ENCODE measurements around the gene SLC6A1. TPM values are rescaled to one million over a fixed set of nuclear protein-coding genes. Genes with fewer than 3 reads are reported as not detected.

SLC6A1 gene
- polyA plus RNA-seq (2012; ENCODE audit: insufficient read depth, insufficient read length) = not detected

DNA sequence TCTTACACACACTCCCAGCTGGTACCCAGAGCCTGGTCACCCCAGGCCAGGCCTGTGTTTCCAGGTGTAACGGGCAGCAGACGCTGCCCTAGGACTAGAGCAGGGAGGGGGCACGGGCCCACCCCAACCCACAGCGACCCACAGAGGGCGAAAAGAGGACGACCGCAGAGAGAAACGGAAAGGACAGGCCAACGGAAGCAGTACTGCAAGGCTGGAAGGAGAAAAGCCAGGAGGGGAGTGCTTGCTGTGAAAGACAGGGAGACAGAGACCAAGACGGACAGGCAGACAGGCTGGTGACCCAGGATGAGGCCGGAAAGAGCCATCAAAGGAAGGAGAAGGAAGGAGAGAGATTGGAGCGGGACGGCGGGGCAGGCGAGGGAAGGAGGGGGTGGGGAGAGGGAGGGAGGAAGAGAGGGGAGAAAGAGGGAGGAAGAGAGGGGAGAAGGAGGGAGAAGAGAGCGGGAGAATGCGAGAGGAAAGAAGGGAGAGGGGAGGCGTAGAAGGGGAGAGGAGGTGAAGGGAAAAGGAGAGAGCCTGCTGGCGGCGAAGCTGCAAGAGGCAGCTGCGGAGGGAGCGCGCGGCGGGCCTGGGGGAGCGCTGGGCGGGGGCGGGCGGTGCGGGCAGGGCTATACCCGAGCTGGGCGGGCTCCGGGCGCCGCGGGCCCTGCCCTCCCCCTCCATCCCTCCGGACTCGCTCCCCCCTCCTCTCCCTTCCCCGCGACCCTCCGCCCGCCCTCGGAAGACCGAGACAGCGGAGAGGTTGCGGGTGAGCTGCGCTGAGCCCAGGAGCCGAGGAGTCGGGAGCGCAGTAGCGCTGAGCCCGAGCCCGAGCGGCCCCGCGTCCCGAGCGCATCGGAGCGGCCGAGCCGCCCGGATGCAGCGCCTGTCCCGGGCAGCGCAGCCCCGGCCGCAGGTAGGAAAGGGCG is at the start of gene SLC6A1:
Gene SLC6A1, plus strand, starts transcription at position 732 of the 926 bp plus-strand sequence. CDS start 24,464 bp downstream, outside the sequence.
- DNase-seq (ENCODE audit: low read depth, low spot score) = no peak
- H3K4me3 ChIP-seq (ENCODE audit: low read length) = no peak within 1 kb of the TSS

GRCh38 chr3:10944866-10945265 is 47.7 kb upstream of the SLC6A1 start:
- no peak overlapping the region for H3K4me3 ChIP-seq (ENCODE audit: low read length)
- no peak for DNase-seq (ENCODE audit: low read depth, low spot score)

- DNase-seq (ENCODE audit: low read depth, low spot score) = peak; percentile 16
- H3K4me3 ChIP-seq (ENCODE audit: low read length) = no peak overlapping the region
Measured at GRCh38 chr3:10945683-10946287, 46.8 kb upstream of the SLC6A1 start.

DNA sequence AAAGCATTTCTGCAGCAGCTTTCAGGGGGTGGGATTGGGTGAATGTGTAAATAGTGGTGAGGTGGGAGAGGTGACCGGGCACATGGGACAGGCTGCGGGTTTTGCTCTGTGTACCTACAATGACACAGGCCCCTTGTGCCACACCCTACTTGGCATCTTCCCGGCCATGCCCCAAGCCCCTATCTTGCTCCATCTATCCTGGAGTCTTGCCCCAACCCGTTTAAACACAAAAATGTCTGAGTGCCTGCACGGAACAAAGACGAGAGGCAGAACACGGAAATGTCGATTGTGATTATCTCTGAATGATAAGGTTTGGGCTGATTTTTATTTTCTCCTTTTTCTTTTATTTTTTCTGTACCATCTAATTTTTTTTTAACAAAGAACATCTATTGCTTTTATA is 46.0 kb upstream of the SLC6A1 start:
- no peak overlapping the region for H3K4me3 ChIP-seq (ENCODE audit: low read length)
- no peak for DNase-seq (ENCODE audit: low read depth, low spot score)

DNA sequence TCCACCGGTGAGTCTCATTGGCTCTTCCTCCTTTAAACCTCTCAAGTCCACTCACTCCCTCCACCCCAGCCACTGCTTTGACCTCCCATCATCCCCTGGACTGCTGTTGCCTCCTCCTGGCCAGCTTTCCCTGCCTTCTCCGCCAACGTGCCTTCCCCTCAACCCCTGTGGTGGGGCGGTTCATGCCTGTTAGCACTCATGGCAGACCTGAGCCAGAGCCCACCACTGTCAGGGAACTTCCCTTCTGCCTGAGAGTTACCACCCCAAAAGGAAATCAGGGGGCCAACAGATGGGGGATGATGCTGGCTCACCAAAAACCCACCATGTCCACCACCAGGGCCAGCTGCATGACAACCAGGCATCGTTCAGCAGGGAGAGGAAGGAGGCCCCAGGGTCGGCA is 44.2 kb upstream of the SLC6A1 start:
- H3K4me3 ChIP-seq (ENCODE audit: low read length) = no peak overlapping the region
- no peak for DNase-seq (ENCODE audit: low read depth, low spot score)

- no peak for DNase-seq (ENCODE audit: low read depth, low spot score)
- no peak overlapping the region for H3K4me3 ChIP-seq (ENCODE audit: low read length)
Measured at GRCh38 chr3:10949197-10949596, 43.4 kb upstream of the SLC6A1 start.

DNA sequence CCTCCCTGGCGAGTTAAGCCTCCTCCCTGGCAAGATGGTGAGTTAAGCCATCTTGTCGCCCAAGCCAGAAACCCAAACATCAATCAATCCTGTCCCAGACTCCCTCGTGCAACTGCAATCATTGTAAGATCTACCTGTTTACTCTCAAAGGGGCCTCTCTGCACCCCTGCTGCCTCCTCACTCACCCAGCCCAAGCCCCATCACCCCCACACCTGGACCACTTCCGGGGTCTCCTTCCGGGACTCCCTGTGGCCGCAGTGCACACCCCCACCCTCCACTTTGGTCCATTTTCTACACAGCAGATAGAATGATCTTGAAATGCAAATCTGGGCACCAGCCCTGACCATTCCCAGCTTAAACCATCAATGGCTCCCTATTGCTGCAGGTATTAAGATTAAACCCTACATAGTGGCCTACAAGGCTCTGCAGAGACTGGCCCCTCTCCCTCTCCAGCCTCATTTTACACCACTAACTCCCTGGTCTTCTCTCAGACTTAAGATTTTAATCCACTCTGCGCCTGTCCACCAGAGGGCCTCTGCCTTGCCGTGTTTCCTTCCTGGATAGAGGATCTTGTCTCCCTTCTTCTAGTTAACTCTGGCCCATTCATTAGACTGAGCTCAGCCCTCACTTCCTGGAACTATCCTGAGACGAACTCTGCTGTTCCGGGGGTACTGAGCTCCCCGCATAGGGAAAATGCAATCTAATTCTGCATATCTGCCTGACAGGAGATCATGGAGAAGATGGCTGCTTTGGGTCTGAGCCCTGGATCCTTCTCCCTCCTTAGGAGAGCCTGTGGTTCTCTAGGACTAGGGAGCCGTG is 41.9 kb upstream of the SLC6A1 start:
- no peak overlapping the region for H3K4me3 ChIP-seq (ENCODE audit: low read length)
- DNase-seq (ENCODE audit: low read depth, low spot score) = peak; percentile 28

GRCh38 chr3:10951295-10951926 is 41.1 kb upstream of the SLC6A1 start:
- H3K4me3 ChIP-seq (ENCODE audit: low read length) = no peak overlapping the region
- no peak for DNase-seq (ENCODE audit: low read depth, low spot score)

DNA sequence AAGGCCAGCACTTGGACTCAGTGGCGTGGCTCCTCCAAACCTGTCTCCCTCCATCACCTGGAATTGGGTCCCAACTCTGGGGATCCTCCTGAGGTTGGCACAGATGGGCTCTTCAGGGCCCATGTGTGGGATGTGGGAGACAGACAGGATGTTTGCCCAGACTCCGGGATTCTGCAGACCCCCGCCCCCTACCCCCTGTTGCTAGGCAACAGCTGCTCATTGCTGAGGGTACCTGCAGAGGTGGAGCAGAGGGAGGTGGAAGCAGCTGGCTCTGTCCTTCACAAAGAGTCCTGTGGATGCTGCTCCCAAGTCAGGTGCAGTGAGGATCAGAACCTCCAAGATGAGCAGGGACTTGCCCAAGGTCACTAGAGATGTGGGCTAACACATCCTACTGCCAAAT is 40.0 kb upstream of the SLC6A1 start:
- no peak for DNase-seq (ENCODE audit: low read depth, low spot score)
- H3K4me3 ChIP-seq (ENCODE audit: low read length) = no peak overlapping the region

GRCh38 chr3:10954740-10955139 is 37.8 kb upstream of the SLC6A1 start:
- no peak overlapping the region for H3K4me3 ChIP-seq (ENCODE audit: low read length)
- no peak for DNase-seq (ENCODE audit: low read depth, low spot score)

GRCh38 chr3:10955711-10956453 is 36.7 kb upstream of the SLC6A1 start:
- DNase-seq (ENCODE audit: low read depth, low spot score) = no peak
- H3K4me3 ChIP-seq (ENCODE audit: low read length) = no peak overlapping the region

DNA sequence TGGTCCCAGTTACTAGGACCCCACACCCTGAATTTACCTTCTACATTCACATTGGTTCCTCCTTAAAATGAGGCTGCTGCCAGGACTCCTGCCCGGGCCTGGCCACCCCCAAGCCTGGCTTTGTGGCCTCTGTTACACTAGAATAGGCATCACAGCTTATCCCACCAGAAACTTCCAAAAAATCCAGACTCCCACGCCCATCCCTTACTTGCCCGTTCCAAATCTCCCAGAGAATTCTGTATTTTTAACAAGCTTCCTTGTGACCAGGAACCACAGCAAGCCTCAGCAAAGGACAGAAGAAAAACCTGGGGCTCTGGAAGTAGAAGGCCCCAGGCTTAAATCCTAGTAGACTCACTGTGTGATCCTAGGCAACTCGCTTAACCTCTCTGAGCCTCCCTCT is 36.0 kb upstream of the SLC6A1 start:
- no peak overlapping the region for H3K4me3 ChIP-seq (ENCODE audit: low read length)
- DNase-seq (ENCODE audit: low read depth, low spot score) = no peak

- no peak for DNase-seq (ENCODE audit: low read depth, low spot score)
- no peak overlapping the region for H3K4me3 ChIP-seq (ENCODE audit: low read length)
Measured at GRCh38 chr3:10956986-10957385, 35.6 kb upstream of the SLC6A1 start.

DNA sequence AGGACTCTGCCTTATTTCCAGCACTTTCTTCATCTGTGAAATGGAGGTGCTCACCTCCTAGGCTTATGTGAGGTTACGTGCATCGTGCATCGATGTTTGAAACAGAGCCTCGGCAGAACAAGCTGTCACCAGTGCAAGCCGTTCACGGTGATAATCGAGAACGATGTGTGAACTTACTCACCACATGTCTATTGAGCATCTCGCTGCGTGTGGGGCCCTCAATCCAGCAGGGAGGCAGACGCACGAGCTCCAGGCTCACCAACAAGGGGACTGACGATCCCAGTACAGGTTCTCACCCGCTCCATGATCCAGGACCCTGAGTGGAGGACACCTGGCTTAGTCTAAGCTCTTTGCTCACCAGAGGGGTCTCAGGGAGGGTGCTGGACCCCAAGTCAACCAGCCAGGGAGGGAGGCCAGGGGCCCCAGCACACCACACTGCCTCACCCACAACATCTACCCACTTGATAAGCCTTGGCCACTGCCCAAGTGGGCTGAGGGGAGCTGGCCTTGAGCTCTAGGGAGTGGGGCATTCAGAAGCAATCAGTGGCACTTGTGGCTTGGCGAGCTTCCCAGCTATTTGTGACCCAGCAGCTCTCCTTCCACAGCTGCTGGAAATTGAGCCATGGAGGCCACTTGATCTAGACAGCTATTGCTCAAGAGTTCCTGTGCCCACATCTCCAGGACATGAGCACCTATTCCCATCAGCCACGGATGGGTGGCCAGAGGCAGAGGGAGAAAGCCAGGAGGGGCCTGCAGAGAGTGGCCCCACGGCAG is 34.4 kb upstream of the SLC6A1 start:
- no peak for DNase-seq (ENCODE audit: low read depth, low spot score)
- no peak overlapping the region for H3K4me3 ChIP-seq (ENCODE audit: low read length)

DNA sequence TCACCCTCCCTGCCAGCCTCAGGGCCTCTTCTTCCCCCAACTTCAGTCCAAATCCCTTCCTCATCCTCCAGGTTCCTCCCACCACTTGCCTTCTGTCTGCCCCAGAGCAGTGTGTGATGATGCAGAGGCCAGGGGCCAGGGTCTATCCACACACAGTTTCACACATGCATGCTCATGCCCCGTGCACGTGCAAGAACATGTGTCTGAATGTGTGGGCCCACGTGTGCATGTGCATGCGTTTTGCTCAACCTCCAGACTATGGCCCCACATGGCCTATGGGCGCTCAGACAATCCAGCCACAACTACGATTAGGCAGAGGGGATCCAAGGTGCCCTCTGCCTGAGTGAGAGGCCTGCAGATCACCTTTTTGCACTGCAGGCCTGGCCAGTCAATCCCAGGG is 32.3 kb upstream of the SLC6A1 start:
- H3K4me3 ChIP-seq (ENCODE audit: low read length) = no peak overlapping the region
- DNase-seq (ENCODE audit: low read depth, low spot score) = no peak

DNA sequence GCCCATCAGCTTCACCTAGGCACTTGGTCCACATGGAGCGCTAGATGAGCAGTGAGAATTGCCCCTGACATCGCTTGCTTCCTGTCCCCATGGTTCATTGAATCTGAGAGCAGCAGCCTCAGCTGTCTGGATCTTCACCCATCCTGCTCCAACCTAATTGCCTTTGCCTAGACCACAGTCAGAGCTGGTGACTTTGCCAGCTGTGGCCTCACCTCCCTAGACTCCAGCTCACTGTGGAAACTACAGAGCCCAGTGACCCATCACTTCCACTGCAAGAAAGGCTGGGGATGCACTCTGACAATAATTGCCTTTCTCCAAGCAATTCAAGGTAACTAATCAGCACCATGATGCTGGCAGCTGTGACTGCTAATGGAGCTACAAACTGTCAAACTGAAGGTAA is 30.6 kb upstream of the SLC6A1 start:
- no peak for DNase-seq (ENCODE audit: low read depth, low spot score)
- no peak overlapping the region for H3K4me3 ChIP-seq (ENCODE audit: low read length)

GRCh38 chr3:10962481-10963036 is 30.0 kb upstream of the SLC6A1 start:
- DNase-seq (ENCODE audit: low read depth, low spot score) = peak; percentile 74
- no peak overlapping the region for H3K4me3 ChIP-seq (ENCODE audit: low read length)

All from Jurkat, Clone E6-1 (cell line).